PC-9 (cell line): Measurements from ENCODE around the gene FAM193B.

ENCODE experiments used
- CTCF ChIP-seq: fragments of 200-600 bp; sonication (generic); conservative IDR thresholded peaks from 2 replicates; pipeline ENCODE4 v1.6.1; 2017; ENCODE audit warnings: mixed run types, antibody characterized with exemption, mild to moderate bottlenecking, moderate library complexity
- EZH2 ChIP-seq: fragments of 200-600 bp; sonication (generic); IDR thresholded peaks from 2 replicates; pipeline ENCODE4 v1.8.0; 2017; ENCODE audit warnings: antibody characterized with exemption, low read depth

GRCh38 chr5:177503351-177504085, 50.8 kb downstream of the FAM193B start:
- TF ChIP-seq CTCF, result no peak
- TF ChIP-seq EZH2, result no peak
